HUES6 (cell line): ENCODE results near the gene DAPK1.

Experiments used
- H3K27ac ChIP-seq: 2 replicates; pipeline ENCODE4 v1.7.0; 2013; ENCODE audit warnings: low read depth, mild to moderate bottlenecking, low read length, inconsistent platforms
- H3K27me3 ChIP-seq: 2 replicates; pipeline ENCODE4 v1.6.1; 2013; ENCODE audit warnings: low read length; ENCODE audit not compliant: control insufficient read depth, insufficient read depth
- H3K36me3 ChIP-seq: 2 replicates; pipeline ENCODE4 v1.6.1; 2013; ENCODE audit warnings: low read length; ENCODE audit not compliant: control insufficient read depth, insufficient read depth
- H3K4me1 ChIP-seq: 2 replicates; pipeline ENCODE4 v1.6.1; 2013; ENCODE audit warnings: low read length; ENCODE audit not compliant: control insufficient read depth, insufficient read depth
- H3K4me3 ChIP-seq: 2 replicates; pipeline ENCODE4 v1.5.1; 2013; ENCODE audit warnings: low read depth, low read length
- H3K9ac ChIP-seq: one replicate; pipeline ENCODE4 v1.6.1; 2013; ENCODE audit warnings: mild to moderate bottlenecking, low read length
- H3K9me3 ChIP-seq: 2 replicates; pipeline ENCODE4 v1.6.1; 2013; ENCODE audit warnings: low read depth, low read length; ENCODE audit not compliant: control insufficient read depth, insufficient read depth

Gene DAPK1

DNA sequence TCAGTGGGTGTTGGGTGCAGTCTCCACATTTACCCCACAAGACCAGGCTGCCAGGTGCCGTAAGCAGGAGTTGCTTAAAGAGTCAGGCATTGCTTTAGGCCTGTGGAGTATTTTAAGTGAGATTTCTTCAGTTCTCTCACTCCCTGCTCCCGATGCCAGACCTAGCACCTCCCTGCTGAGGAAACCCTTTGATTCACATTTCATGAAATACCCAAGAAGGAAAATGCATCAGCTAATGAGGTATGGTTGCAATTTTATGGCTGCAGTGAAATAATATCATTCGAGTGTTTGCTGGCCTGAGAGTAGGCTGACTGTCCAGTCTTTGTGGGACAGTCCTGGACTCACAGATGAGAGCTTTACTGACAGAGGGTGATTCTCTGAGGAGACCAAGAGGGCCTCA is 160.8 kb downstream of the DAPK1 start:
- Histone ChIP-seq H3K4me1 (peaks cover 22% of the 10 kb centered on the region; the same call in 1 of the 2 replicates), H3K4me3 (no peak overlapping the region), H3K27me3 (no peaks in the 10 kb centered on the region), H3K27ac (no peak overlapping the region), H3K9me3 (no peaks in the 10 kb centered on the region), H3K9ac (no peak overlapping the region), H3K36me3 (peaks cover 57% of the 10 kb centered on the region)

GRCh38 chr9:87659534-87660419 is 162.1 kb downstream of the DAPK1 start:
- Histone ChIP-seq H3K4me3 (no peak overlapping the region), H3K27ac (no peak overlapping the region), H3K9me3 (peaks cover 5% of the 10 kb centered on the region; the same call in 1 of the 2 replicates), H3K27me3 (no peaks in the 10 kb centered on the region), H3K4me1 (peaks cover 22% of the 10 kb centered on the region; the same call in 1 of the 2 replicates), H3K9ac (no peak overlapping the region), H3K36me3 (peaks cover 61% of the 10 kb centered on the region)

DNA sequence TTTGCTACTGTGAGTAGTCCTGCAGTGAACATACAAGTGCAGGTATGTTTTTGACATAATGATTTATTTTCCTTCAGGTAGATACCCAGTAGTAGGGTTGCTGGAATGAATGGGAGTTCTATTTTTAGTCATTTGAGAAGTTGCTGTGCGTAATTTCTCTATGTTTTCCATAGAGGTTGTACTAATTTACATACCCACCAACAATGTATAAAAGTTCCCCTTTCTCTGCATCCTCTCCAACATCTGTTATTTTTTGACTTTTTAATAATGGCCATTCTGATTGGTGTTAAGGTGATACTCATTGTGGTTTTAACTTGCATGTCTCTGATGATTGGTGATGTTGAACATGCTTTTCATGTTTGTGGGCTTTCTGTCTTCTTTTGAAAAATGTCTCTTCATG is 163.6 kb downstream of the DAPK1 start:
- Histone ChIP-seq H3K27me3 (no peaks in the 10 kb centered on the region), H3K9ac (no peak overlapping the region), H3K27ac (no peak overlapping the region), H3K9me3 (peaks cover 17% of the 10 kb centered on the region), H3K36me3 (peaks cover 59% of the 10 kb centered on the region), H3K4me1 (peaks cover 14% of the 10 kb centered on the region; the same call in 1 of the 2 replicates), H3K4me3 (no peak overlapping the region)

DNA sequence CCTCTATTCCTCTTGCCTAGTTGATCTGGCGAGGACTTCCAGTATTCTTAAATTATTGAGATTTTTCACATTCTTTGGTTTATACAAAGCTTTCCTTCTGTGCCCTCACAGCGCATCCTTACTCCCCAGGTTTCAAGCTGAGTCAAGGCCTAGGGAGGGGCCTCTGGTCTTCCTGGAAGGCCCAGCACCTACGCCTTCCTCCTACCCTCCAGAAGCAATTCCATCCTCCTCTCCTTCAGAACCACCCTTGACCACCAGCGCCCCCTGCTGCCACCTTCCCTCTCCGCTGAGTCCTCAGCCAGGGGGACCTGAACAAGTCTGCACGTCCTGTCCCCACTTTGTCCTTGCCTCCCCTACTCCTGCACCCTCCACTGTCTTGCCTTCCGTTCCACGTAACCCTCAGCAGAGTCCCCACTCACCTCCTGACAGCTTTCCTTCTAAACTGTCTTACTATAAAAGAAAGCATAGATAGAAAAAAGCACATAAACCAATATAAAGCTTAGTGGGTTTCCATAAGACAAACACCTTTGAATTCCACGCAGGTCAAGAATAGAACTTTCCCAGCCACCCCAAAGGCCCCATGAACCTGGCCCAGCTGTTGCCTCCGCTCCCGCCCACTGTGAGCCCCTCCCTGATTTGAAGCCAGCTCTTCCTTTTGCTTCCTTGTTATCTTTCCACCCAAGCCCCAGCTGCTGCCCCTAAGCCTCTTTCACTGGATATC is 165.3 kb downstream of the DAPK1 start:
- Histone ChIP-seq H3K36me3 (peaks cover 63% of the 10 kb centered on the region), H3K9ac (no peak overlapping the region), H3K9me3 (peaks cover 27% of the 10 kb centered on the region), H3K27ac (no peak overlapping the region), H3K27me3 (no peaks in the 10 kb centered on the region), H3K4me3 (no peak overlapping the region), H3K4me1 (peaks cover 2% of the 10 kb centered on the region; the same call in 1 of the 2 replicates)

DNA sequence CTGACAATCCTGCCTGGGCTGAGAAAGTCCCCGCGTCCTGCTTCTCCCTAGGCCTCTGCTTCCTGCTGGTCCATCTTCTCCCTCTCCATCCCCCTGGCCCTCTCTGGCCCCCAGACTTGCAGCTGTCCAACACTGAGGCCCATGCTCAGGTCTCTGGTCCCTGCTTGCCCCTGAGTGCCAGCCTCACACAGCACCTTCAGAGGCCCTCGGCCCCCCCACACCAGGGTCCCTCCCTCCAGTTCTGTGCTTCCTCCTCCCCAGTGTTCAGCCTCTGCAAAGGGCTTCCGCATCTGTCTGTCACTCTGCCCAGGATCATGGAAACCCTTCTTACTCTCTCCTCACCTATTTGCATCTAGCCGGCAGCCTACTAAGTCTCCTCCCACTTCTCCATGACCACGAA is 165.9 kb downstream of the DAPK1 start:
- H3K4me3 ChIP-seq, result no peak overlapping the region
- no peak overlapping the region for H3K27ac ChIP-seq
- peaks cover 27% of the 10 kb centered on the region for H3K9me3 ChIP-seq
- H3K36me3 ChIP-seq, result peaks cover 63% of the 10 kb centered on the region
- no peaks in the 10 kb centered on the region for H3K27me3 ChIP-seq
- H3K4me1 ChIP-seq, result no peaks in the 10 kb centered on the region
- no peak overlapping the region for H3K9ac ChIP-seq

DNA sequence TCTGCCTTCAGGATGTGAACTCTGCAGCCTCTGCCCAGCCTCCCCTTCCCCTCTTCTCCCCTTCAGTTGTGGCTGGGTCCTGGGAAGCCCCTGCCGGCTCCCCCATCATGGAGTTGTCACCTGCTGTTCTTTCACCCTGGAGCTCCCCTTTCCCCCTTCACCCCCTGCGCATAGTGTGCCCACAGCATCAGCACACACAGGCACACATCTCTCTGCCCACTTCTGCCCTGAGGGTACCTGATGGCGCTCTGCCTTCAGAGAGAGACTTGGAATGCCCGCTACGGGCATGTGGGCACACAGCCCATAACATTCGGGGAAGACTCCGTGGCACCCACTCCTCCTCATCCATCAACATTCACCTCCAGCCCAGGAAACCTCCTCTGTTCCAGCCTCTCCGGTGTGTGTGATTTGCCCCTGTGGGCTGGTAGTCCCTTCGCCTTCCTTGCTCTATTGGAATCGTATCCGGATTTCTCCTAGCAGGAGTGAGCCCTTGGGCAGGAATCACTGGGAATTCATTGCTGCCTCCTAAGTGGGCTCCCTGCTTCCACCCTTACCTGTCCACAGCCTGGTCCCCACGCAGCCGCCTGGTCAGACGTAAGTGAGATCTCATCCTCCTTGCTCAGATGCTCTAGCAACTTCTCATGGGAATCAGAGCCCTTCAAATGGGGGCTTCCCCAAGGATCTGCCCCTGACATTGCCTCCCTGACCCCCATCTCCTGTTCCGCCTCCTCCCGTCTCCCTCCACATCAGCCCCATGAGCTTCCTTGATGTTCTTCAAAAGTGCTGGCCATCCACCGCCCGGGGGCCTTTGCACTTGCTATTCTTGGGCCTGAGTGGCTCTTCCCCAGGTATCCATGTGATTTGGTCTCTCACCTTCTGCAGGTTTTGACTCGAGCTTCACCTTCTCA is 166.7 kb downstream of the DAPK1 start:
- peaks cover 60% of the 10 kb centered on the region for H3K36me3 ChIP-seq
- no peaks in the 10 kb centered on the region for H3K4me1 ChIP-seq
- no peak overlapping the region for H3K27ac ChIP-seq
- no peak overlapping the region for H3K4me3 ChIP-seq
- no peaks in the 10 kb centered on the region for H3K27me3 ChIP-seq
- H3K9ac ChIP-seq, result no peak overlapping the region
- peaks cover 27% of the 10 kb centered on the region for H3K9me3 ChIP-seq

DNA sequence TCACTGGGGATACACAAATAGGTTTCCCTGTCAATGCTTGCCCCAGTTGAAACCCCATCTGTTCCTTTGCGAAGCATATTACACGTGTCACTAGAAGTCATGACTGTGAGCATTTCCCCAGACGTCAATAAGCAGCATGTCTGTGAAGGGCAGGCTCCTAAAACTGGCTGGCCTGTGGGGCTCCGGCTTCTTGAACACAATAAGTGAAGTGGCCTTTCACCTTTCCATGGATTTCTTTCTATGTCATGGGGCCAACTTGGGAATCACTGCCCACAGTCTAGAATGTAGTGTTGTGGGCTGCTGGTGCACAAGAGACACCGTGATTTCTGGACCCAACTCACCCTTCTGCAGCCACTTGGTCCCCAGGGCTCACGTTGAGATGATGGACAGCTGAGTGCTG is 167.8 kb downstream of the DAPK1 start:
- Histone ChIP-seq H3K4me3 (no peak overlapping the region), H3K36me3 (peaks cover 61% of the 10 kb centered on the region), H3K4me1 (no peaks in the 10 kb centered on the region), H3K27ac (no peak overlapping the region), H3K9ac (no peak overlapping the region), H3K9me3 (peaks cover 27% of the 10 kb centered on the region), H3K27me3 (no peaks in the 10 kb centered on the region)

GRCh38 chr9:87667164-87667738 is 169.6 kb downstream of the DAPK1 start:
- H3K9me3 ChIP-seq, result peaks cover 27% of the 10 kb centered on the region
- no peaks in the 10 kb centered on the region for H3K4me1 ChIP-seq
- H3K36me3 ChIP-seq, result peaks cover 72% of the 10 kb centered on the region
- no peak overlapping the region for H3K9ac ChIP-seq
- H3K27ac ChIP-seq, result no peak overlapping the region
- no peak overlapping the region for H3K4me3 ChIP-seq
- H3K27me3 ChIP-seq, result no peaks in the 10 kb centered on the region

DNA sequence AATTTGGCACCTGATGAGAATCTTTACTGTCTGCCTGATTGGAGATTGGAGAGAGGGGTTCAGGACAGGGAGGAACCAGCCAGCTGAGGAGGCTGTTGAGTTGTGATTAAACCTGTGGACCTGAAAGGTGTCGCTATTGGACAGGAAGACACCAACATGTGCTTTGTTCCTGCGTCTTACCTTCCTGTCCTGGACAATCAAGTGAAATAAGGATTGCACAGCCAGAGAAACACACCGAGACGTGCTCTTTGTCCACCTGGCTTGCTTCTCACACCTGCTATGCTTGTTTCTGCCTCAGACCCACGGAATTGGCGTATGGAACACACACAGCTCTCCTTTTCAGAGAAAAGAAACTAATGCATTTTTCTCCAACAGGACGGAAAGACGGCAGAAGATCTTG is 170.6 kb downstream of the DAPK1 start:
- H3K4me1 ChIP-seq, result no peaks in the 10 kb centered on the region
- no peak overlapping the region for H3K9ac ChIP-seq
- no peak overlapping the region for H3K27ac ChIP-seq
- H3K36me3 ChIP-seq, result peaks cover 79% of the 10 kb centered on the region
- no peaks in the 10 kb centered on the region for H3K27me3 ChIP-seq
- no peak overlapping the region for H3K4me3 ChIP-seq
- peaks cover 27% of the 10 kb centered on the region for H3K9me3 ChIP-seq

DNA sequence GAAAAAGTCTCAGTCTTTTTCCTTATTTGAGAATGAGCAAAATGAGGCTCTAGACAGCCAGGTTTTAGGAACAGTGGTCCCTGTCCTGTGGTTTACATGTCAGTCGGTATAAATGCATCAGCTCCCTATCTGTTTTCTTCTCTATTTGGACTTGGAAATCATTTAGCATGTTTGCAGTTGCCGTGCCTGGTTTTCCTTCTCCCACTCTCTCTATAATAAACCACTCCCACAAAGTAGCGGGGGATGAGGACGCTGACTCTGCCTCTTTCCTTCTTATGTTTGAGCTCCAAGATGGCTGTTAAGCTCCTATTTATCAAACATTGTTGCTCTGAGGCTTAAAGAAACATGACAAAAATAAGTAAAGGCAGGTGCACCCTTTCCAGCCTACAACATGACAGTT is 171.1 kb downstream of the DAPK1 start:
- Histone ChIP-seq H3K9ac (no peak overlapping the region), H3K36me3 (peaks cover 81% of the 10 kb centered on the region), H3K27ac (no peak overlapping the region), H3K9me3 (peaks cover 27% of the 10 kb centered on the region), H3K27me3 (no peaks in the 10 kb centered on the region), H3K4me1 (no peaks in the 10 kb centered on the region), H3K4me3 (no peak overlapping the region)
